ENCODE results near the gene ANO10.

DNA sequence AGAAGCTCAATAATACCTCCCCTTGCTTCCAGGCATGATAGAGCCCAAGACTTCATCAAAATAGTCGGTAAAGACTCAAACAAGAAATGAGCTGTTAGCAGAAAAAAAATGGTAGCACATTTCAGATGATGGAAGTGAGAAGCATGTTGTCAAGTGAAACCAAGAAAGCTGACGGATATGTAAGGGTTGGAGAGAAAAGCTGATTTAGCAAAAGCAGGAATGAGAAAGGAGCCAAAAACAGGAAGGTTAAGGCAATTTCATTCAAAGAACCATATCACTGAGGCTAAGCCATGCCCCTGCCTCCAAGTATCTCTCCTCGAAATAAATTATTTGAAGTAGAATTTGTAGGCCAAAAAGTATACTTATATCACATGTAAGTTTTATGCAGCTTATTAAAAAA lies 88.8 kb downstream of the ANO10 start:
- no peak for TF ChIP-seq EZH2 (IDR thresholded peaks at IDR 0.05; ENCODE audit: low read length, unreplicated experiment)
- TF ChIP-seq, protein P1, sequence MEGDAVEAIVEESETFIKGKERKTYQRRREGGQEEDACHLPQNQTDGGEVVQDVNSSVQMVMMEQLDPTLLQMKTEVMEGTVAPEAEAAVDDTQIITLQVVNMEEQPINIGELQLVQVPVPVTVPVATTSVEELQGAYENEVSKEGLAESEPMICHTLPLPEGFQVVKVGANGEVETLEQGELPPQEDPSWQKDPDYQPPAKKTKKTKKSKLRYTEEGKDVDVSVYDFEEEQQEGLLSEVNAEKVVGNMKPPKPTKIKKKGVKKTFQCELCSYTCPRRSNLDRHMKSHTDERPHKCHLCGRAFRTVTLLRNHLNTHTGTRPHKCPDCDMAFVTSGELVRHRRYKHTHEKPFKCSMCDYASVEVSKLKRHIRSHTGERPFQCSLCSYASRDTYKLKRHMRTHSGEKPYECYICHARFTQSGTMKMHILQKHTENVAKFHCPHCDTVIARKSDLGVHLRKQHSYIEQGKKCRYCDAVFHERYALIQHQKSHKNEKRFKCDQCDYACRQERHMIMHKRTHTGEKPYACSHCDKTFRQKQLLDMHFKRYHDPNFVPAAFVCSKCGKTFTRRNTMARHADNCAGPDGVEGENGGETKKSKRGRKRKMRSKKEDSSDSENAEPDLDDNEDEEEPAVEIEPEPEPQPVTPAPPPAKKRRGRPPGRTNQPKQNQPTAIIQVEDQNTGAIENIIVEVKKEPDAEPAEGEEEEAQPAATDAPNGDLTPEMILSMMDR (conservative IDR thresholded peaks at IDR 0.05; ENCODE audit: low read depth, low read length), result no peak
